ENCODE measurements around the gene THSD4.

Gene THSD4

DNA sequence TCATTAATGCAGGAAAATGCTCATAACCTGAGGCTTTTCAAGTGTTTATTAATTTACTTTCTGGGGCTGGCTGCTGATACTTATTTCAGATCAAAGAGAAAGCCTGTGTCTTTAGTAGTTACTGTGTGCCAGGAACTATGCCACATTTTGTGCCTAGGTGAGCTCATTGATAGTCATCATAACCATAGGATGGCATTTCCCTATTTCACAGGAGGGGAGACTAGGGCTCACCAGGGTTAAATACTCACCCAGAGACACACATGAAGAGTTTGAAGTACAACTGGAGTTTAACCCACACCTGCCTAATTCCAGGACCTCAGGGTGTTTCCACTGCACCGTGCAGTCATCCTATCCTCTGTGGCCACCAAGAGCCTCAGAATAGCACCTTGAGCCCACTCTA, 430.7 kb downstream of the THSD4 start:
- DNase-seq (ENCODE audit: low read depth), result no peak

DNA sequence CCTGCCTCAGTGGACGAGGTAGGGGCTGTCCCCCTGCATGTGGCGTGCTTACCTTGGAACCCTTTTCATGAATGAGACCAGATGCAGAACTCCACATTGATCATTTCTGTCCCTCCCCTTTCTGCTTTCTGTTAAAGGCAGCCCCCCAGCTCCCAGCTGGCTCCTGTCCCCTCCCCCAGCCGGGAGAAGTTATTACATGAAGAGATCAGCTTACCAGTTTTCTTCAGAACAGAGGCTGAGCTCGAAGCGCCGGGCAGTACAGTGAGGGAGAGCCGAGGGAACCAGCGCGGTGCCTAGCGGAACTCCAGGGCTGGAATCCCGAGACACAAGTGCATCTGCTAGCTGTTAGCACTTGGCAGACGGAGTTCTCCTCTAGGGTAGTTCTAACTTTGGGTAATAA, 431.7 kb downstream of the THSD4 start:
- DNase-seq (ENCODE audit: low read depth), result peak; percentile 18

DNA sequence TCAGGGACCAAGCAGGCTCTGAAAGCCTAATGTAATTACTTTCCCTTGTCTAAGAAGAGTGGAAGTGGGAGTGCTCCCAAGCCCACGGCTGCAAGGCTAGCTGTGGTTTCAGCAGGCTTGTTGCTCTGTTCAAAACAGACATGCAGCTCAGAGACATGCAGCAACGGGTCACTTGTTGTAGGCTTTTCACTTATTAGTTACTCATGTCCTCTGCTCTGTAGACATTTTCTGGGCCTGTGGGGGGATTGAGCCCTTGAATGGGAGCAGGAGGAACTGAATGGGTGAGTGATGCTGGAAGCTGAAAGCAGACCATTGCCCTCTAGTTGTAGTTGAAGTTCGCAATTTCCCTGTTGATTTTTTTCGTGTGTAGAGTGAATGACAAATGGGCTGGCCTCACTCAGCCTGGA, 433.1 kb downstream of the THSD4 start:
- DNase-seq (ENCODE audit: low read depth), result no peak

DNA sequence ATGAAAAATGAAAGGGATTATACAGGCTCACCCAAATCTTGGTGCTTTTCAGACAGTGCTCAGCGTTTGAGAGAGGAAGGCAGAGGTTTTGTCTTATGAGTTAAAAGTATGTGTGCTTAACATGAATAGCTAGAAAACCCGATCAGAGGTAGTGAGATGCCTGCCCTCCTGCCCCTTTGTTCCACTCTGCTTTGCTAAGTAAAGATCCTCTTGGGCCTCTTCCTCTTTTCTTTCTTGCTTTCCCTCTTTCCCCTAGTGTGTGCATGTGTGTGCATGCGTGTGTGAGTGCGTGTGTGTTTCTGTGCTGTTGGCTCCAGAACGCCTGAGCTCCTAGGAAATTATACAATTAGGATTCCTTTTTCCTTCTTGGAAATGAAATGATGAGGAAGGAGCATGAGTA, 433.8 kb downstream of the THSD4 start:
- no peak for DNase-seq (ENCODE audit: low read depth)

DNA sequence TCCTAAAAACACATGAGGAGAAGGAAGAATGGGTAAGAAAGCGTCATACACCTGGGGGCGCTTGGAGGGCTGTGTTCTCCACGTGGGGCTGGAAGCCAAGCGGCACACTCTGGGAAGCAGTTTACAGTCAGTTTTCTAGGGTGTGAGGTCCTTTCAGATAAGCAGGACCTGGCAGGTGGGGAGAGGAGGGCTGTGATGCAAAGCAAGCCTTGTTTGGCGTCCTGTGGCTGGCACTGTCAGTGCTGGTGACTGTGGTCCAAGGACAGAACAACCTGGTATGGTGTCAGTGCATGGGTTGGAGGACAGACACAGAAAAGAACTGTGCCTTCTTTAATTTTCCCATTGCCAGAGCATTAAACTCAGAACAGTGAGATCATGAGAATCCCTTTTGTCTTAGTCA, 434.4 kb downstream of the THSD4 start:
- DNase-seq (ENCODE audit: low read depth), result no peak

DNA sequence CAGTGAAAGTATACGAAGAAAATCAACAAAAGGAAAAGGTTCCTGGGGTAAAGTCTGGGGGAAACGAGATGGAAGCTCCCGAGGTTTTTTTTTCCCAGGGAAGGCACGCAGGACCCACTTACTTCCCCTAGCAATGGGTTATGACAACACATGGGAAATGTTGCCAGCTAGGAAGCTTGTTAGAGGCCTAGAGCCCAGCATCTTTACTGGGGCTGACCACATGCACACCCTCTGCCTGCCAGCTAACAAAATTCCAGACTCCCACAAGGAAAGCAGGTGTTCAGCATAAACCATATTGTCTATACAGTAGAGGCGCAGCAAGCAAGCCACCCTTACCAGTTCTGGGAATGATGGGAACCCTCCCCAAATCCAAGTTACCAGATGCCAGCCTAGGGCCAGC, 436.3 kb downstream of the THSD4 start:
- DNase-seq (ENCODE audit: low read depth), result no peak

DNA sequence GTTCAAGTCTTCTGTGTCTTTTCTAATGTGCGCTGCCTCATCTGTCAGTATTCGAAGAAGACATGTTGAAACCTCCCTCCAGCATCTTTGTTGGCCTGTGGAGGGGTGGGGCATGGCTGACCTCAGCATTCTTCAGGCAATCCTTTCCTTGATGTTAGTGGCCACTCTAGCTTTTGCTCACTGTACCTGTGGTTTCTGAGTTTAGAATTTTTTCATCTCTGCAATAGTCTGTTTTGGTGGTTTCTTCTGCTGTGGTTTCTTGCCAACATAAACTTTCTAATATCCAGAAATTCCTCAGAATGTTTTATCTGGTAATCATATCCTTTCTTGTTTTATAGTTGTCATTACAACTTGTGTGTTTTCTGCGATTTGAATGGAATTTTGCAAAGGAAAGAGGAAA, 443.8 kb downstream of the THSD4 start:
- no peak for DNase-seq (ENCODE audit: low read depth)

DNA sequence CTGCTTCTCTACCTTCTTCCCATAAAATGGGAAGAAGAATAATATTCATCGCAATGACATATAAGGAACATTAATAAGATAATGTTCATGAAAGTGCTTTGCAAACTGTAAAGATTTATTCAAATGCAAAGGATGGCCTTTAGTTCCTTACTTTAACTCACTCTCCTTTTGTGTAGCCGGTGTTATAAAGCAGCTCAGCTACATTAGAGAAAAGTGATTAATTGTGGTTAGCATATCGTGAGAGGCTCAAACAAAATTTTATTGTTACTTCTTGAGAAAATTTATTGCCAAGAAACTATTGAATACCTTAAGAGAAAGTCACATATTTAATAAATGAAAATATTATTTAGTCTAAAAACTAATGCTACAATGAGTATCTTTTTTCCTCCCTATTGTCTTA, 444.3 kb downstream of the THSD4 start:
- DNase-seq (ENCODE audit: low read depth), result no peak

DNA sequence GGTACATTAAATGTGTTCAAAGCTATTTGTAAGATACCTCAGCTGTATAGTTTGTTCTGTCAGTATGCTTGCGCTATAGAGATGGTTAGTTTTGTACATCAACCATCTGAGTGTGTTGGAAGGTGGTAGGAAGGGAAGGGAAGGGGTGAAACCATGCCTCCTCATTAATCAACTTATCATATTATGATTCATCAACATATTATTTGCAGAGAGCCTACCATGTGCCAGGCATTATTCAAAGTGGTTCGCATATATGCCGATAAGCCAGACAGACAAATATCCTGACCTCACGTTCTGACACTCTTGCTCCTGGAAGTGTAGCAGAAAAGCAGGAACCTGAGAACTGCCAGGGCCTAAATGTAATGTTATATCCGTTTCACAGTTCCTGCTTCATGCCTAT, 447.0 kb downstream of the THSD4 start:
- DNase-seq (ENCODE audit: low read depth), result no peak

DNA sequence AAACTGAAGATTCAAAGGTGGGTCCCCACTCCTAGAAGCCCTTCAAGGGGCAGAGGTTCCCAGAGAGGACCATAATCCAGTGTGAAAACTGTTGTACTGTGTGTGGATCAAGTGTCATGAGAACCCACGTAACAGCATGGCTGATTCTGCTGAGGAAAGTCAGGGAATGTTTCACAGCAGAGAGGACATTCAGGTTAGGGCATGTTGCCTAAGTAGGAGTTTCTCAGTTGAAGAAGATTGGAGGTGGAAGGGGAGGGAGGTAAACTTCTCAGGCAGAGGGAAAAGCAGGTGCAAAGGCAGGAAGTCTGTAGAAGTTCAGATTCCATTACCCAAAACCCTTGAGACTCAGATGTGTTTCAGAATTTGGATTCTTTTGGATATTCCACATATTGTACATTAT, 448.9 kb downstream of the THSD4 start:
- DNase-seq (ENCODE audit: low read depth), result no peak

DNA sequence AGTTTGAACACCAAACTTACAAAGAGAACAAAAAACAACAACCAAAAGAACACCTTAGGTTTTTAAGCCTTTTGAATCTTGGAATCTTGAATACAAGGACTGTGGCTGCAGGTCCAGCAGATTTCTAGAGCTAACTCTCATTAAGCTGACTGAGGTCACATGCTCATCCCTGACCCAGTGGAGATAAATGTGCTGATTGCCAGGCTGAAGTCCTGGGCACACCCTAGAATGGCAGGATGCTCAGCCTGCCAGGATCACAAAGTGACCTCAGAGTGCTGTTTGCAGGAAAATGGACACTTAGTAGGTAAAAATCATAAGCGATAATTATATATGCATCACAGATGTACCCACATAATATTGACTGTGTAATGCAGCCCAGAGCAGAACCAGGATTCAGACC, 449.7 kb downstream of the THSD4 start:
- DNase-seq (ENCODE audit: low read depth), result no peak

DNA sequence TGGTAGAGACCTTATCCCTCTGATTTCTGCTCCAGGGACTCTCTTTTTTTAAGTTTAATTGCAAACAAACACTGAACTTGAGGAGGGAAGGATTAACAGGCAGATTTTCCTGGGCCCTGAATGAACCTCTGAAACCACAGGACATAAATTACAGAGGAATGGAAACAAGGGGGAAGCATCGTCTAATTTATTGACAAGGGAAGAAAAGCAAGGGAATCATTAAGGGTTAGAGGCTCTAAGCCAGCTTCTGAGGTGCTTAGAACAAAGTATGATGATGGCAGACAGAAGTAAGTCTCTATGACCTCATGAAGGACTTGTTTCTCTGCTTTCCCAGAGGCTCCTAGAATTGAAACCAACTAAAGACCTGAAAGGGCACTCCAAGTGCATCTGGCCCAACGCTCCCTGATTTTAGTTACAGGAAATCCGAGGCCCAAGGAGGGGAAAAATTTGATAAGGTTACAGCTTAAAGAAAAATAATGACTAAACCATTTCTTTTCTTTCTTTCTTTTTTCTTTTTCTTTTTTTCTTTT, 450.4 kb downstream of the THSD4 start:
- DNase-seq (ENCODE audit: low read depth), result no peak

DNA sequence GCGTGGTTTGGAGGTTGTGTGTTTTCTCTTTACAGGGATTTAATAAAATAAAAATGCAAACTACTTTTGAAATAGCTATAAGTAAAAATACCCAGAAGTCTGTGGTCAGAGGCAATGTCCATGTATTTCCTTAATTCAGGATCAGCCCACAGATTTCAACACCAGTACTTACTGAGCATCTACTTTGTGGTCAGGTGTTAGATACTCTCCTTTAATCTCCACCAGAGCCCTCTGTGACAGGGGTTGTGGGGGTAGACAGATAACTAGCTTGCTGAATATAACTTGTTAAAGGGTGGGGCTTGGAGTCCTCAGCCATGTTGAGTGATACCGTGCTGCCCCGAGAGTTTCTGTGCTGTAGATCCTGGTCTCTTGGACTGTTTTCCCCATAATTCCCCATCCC, 451.0 kb downstream of the THSD4 start:
- DNase-seq (ENCODE audit: low read depth), result no peak

DNA sequence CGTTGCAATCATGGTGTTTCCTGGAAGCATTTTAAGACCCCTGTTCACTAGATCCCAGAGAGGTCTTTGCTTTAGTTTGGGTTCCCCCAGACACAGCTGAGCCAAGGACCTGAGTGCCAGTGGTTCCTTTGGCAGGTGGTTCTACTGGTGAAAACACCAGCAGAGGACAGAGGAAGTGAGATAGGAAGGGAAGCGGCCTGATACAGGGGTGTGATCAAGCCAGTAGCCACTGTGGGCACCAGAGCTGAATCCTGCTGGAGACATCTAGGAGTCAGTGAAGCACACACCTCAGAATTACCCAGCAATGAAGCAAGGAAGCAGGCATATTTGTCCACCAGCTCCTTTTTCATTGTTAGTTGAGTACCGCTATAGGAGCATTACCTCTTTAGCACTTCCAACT, 451.9 kb downstream of the THSD4 start:
- no peak for DNase-seq (ENCODE audit: low read depth)

DNA sequence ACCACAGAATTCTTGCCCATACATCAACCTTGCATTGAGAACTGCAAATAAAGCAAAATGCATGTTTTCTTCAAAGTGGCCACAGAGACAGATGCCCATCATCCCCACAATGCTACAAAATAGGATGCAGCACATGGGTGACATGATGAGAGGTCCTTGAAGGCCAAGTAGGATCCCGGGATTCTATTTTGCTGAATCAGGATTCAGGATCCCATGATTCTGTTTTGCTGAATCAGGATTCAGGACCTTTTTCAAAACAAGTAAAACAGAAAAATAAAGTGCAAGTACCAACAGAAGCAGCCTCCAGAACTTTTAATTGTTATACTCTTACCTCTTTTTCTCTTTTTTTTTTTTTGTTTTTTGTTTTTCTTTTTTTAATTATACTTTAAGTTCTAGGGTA, 453.0 kb downstream of the THSD4 start:
- DNase-seq (ENCODE audit: low read depth), result no peak

DNA sequence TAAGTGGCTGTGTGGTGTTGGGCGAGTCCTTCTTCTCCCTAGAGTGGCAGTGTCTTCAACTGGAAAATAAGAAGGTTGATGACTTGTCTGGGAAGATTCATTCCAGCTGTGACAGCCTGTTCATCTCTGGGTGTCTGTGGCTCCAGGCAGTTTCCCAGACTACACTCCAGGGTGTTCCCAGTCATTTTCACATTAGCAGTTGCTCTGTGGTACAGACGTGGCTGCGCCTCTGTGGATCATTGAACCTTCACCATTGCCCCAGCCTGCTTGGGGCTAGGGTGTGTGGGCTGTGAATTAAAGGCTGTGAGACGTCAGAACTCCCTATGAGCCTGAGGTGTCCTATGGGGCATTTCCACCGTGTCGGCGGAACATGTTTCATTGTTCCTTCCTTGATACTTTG, 455.5 kb downstream of the THSD4 start:
- DNase-seq (ENCODE audit: low read depth), result no peak

DNA sequence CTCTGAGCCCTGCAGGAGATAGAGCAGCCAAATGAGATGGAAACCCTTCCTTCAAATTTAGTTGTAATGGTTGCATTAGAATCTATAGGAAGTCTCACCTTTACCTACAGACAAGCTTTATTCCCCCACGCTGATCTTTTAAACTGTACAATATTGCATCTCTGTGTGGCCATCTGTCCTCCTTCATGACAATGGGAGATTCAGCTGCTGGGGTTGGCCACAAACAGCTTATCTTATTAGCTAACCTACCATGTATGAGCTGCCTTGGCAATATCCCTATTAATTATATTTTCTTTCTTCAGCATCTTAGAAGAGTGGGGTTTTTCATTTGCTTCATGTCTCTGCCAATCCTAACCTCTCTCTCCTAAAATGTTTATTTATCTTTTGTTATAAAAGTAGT, 456.4 kb downstream of the THSD4 start:
- no peak for DNase-seq (ENCODE audit: low read depth)

DNA sequence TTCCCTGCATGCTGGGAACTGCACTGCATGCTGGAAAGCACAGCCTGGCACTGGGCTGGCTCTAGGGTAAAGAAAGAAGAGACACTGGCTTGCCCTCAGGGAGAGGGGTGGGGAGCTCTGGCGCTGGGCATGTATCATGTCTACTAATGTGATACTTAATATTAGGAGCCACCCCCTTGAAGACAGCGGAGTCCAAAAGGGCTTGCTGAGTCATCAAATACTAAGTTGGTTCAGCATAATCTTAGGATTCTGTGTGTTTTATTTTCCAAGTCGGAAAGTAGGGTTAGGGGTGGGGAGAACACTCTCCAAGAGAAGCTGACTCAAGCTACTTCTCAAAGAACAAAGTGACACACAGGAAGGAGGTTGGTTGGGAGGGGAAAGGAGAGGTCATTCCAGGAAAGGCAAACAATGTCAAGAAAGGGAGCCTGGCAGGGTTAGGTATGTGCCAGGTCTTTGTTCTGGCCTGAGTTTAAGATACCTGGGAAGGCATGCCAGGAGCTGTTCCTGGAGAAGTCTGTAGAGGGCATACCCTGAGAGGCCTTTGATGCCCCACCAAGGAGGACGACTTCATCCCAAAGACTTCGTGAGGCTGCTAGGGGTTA, 457.3 kb downstream of the THSD4 start:
- no peak for DNase-seq (ENCODE audit: low read depth)

DNA sequence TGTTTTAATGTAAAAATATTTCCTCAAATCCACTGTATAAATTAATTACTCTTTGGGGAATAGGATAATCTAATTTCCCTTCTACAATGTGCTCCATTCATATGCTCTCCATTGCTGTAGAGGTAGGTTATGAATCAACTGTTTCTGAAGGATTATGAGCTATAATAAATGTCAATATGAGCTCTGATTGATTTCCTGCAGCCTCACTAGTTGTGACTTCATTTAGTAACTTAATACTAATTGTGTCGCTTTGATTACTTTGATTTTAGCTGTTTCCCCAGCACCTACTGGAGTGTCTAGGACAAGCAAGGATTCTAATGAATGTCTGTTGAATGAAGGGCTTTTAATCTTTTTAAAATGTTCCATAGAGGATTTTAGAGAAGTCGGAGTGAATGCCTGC, 458.3 kb downstream of the THSD4 start:
- DNase-seq (ENCODE audit: low read depth), result no peak

DNA sequence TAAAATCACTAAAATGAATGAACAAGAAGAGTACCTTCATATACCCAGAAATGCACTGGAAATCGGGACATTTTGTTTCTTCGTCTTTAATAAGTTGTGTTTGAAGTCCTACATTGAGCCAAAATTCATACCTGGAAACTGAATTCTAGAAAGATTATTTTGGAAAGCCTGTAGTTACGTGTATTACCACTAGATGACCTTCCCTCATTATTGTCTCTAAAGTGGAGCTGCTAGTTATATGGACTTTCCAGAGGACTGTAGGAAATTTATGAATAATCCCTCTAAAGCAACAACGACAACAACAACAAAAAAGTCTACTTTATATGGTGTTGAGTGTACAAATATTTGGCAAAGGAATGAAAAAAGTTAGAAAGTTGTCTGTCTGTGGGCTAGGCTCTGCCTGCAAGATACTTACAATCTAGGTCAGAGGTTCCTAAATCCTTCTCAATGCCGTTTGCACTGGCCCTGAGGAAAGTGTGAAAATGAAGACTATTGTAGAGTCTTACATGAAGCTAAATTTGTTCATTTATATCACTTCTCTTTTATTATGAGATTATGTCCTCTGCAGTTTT, 460.3 kb downstream of the THSD4 start:
- DNase-seq (ENCODE audit: low read depth), result no peak

DNA sequence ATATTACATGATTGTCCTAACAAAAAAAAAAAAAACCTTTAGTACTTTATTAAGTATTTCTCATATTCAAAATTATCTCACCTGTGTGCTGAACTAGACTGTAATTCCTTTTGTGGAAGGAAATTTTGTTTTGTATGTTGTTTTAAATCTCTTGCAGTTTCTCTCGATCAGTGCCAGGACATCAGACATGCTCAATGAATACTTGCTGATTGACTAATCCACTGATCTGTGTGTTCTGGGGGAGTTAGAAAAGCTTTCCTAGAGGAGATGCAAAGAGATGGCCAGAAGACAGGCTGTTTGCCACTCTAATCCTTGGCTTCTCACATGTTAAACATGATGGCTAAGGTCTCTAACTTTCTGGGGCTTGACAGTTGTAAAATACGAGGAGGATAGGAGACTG, 461.8 kb downstream of the THSD4 start:
- no peak for DNase-seq (ENCODE audit: low read depth)

DNA sequence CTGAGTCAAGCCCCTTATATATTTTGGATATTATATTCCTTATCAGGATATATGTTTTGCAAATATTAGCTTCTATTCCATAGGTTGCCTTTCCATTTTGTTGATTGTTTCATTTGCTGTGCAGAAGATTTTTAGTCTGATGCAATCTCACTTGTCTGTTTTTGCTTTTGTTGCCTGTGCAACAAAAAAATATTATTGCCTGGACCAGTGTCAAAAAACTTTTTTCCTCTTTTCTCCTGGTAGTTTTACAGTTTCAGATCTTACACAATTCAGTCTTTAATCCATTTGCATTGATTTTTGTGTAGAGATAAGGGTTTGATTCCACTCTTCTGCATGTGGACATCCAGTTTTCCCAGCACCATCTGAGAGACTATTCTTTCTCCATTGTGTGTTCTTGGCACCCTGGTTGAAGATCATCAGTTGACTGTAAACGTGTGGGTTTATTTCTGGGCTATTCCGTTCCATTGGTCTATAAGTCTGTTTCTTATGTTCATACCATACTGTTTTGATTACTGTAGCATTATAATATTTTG, 466.2 kb downstream of the THSD4 start:
- no peak for DNase-seq (ENCODE audit: low read depth)

DNA sequence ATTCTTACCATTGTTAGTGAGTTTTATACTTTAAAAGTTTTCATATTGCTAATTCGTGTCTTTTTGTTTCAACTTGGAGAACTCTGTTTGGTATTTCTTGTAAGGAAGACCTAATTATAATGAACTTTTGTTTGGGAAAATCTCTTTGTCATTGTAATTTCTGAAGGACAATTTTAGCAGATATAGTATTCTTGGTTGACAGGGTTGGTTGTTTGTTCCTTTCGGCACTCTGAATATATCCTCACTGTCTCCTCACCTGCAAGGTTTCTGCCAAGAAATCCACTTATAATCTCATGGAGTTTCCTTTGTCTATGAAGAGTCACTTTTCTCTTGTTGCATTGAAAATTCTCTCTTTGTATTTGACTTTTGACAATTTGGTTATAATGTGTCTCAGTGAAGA, 469.9 kb downstream of the THSD4 start:
- DNase-seq (ENCODE audit: low read depth), result no peak

DNA sequence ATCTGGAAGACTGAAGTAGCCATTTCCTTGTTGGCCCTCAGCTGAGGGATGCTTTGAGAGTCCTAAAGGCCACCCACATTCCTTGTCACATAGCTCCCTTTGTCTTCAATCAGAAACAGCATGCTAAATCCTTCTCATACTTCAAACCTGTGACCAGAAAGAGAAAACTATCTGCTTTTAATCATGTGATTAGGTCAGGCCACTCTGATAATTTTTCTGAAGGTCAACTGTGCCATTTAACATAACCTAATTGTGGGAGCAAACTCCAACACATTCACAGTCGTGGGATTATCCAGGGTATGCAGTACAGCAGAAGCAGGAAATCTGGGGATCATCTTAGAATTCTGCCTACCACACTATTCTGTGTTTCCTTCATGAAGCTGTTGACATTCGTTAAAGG, 471.2 kb downstream of the THSD4 start:
- DNase-seq (ENCODE audit: low read depth), result no peak
